Measurements from ENCODE around the gene NOBOX.
"Not testable (repeated sequence)": the region's sequence is repeated elsewhere in the genome, so short reads cannot be mapped to it uniquely, and the experiment has no call there.

The NOBOX gene

DNA sequence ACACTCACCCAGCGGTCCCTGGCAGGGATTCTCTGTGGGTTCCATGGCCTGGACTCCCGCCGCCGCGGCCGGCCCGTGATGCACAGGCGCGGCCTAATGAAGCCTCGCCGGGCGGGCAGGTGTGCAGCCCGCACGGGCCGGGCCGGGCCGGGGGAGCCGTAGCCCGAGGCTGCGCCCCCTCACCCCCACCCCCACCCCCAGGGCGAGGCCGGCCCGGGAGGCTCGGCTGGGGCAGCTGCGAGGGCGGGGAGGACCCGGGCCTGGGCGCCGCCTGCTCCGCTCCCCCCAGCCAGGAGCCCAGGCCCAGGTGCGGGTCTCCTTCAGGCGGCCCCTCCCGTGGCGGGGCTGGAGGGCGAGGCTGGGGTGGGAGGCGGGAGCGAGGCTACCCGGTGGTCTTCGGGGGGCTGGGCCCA lies at the start of gene NOBOX:
Gene NOBOX (minus strand): TSS at position 45 of the 413 bp plus-strand sequence.
- no peak for FAIRE-seq

DNA sequence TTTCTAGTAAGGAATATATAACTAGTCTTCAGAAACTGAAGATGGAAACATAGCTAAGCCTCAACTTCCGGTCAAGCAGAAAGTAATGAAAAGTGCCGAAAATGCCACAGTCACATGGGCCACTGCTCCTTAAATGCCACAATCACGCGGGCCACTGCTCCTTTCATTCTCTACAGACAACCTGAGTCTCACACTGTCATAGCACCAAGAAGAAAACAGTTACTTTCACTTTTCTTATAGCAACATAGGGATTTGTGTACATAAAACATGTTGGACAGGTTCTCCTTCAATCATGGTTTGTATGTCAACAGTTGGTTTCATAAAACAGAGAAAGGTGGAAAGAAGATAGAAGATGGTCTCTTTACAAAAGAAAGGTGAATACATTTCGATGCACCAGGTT lies 48.6 kb upstream of the NOBOX start:
- no peak for FAIRE-seq

DNA sequence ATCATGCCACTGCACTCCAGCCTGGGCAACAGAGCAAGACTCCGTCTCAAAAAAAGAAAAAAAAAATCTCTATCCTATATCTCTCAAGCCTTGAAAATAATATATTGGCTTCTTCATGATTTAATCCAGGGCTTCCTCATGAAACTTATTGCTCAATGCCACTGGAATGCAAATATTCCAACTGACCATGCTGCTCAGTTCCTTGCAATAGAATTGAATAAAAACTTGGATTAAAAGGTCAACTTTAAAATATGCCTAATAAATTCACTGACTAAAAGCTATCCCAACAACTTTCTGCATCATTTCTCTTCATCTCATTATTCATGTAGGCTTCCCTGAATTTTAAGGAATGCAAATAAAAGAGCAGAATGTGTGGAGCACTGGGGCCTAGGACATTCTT lies 42.1 kb upstream of the NOBOX start:
- no peak for FAIRE-seq

- no peak for FAIRE-seq
These were observed 36.3 kb upstream of the NOBOX start for GRCh38 chr7:144439717-144440205.

DNA sequence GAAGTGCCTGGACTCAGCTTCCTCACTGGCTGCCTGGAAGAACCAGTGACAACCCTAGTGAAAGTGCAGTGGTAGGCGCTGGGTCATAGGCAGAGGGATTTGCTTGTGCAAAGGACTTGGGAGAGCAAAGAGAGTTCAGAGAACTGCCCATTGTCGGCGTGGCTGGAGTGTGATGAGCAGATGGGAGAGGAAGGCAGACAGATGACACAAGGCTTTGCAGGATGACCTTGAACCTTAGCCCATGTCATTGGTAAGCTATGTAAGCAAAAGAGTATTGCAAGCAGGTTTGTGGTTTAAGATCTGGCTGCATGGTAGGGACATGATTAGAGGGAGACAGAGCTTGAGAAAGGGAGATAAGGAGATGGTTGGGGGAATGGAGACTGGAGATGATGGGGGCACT lies 35.3 kb upstream of the NOBOX start:
- no peak for FAIRE-seq

GRCh38 chr7:144437370-144438191 lies 34.1 kb upstream of the NOBOX start:
- FAIRE-seq: no peak

DNA sequence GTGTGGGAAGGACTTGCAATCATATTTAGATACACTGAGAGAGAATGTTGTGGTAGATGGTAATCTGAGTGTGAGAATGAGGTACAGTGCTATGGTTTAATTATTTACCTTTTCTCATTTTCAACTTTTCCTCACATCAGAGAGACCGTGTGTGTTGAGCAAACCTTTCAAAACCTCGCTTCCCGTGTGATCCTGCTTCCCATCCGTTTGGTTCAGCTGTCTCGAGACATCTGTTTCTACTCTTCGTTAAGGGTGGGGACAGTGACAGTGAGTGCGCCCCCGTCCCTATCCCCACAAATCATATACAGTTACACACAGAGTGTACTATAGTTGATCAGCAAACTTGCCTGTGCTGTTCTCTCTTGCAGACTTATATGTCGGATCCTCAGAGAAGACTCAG lies 33.0 kb upstream of the NOBOX start:
- FAIRE-seq: no peak

DNA sequence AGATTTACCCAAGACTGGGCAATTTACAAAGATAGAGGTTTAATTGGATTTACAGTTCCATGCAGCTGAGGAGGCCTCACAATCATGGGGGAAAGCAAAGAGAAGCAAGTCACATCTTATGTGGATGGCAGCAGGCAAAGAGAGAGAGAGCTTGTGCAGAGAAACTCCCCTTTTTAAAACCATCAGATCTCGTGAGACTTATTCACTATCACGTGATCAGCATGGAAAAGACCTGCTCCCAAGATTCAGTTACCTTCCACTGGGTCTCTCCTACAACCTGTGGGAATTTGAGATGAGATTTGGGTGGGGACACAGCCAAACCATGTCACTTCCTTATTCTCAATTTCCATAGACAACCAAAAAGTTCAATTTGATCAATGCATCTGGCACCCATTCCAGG lies 24.9 kb upstream of the NOBOX start:
- FAIRE-seq: no peak

DNA sequence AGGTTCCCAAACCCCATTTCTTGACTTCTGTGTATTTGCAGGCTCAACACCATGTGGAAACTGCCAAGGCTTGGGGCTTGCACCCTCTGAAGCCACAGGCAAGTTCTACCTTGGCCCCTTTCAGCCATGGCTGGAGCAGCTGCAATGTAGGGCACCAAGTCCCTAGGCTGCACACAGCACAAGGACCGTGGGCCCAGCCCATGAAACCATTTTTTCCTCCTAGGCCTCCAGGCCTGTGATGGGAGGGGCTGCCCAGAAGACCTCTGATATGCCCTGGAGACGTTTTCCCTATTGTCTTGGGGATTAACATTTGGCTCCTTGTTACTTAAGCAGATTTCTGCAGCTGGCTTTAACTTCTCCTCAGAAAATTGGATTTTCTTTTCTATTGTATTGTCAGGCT lies 24.0 kb upstream of the NOBOX start:
- not testable (repeated sequence) for FAIRE-seq

DNA sequence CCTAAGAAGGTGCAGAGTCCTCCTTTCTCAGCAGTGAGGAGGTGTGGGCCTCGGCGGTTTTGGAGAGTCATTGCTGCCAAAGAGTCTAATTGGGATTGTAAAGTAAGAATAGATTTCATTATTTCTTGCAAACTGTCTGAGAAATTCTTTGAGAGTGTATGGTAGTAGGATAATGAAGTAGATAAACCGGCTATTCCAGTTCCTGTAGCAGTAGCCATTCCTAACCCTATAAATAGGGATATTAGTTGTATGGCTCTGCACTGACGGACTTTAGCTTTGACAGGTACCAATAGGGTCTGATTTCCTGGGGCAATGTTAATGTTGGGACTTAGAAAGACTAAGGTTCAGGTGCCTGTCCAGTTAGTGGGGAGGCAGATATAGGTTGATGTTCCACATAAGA lies 15.4 kb upstream of the NOBOX start:
- not testable (repeated sequence) for FAIRE-seq

- no peak for FAIRE-seq
These were observed 12.8 kb upstream of the NOBOX start for GRCh38 chr7:144416341-144416740.

- no peak for FAIRE-seq
These were observed 12.4 kb upstream of the NOBOX start for GRCh38 chr7:144415858-144416257.

GRCh38 chr7:144414815-144415214 lies 11.3 kb upstream of the NOBOX start:
- no peak for FAIRE-seq

- no peak for FAIRE-seq
These were observed 6.9 kb upstream of the NOBOX start for GRCh38 chr7:144410441-144410840.

GRCh38 chr7:144408121-144408520 lies 4.6 kb upstream of the NOBOX start:
- FAIRE-seq: no peak

DNA sequence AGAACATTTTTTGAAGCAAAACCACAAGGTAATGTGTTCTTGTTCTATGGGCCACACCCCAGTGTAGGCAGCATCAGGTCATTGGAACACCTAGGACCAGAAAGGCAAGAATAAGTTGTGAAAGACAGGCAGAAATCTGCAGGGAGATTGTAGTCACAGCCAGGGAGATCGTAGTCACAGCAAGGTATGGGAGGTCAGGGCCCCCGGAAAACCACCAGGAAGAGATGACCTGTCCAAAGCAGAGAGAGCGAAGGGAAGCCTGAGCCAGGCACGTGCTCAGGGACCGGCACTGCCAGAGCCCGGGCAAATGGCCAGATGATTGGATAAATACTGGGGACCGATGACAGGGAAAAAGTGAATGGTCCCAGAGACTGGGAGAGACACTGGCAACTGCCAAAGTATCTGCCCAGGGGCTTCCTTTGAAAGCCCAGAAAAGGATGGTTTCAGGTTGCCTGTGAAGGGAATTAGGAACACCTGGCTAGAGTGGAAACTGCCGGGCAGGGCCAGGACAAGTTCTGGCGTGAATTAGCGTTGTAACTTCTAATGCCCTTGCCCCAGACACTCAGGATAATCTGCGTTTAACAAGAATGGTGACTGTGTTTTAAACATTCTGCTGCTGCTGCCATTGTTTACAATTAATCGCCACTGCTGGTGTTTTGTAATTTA lies 3.9 kb upstream of the NOBOX start:
- FAIRE-seq: no peak

- FAIRE-seq: no peak
These were observed 1.5 kb upstream of the NOBOX start for GRCh38 chr7:144404946-144405345.

GRCh38 chr7:144403102-144403501 lies 391 bp downstream of the NOBOX start:
- no peak for FAIRE-seq

DNA sequence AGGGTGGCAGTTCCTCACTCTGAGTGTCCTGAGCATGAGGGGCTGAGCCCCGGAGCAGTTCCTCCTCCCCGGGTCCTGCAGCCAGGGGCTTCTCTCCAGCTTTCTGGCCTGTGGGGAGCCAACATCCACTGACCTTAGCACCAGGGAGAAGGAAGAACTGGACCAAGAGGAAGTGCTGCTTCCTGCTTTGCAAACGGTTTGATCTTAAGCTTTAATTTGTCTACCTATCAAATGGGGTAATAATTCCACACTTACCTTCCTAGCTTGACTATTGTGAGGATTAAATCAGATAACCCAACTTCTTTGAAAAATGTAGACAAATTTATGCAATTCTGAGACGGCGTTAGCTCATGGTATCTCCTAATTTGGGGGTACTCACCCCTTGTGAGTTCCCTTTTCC lies 2.0 kb downstream of the NOBOX start:
- no peak for FAIRE-seq

GRCh38 chr7:144399946-144400345 lies 3.5 kb downstream of the NOBOX start:
- no peak for FAIRE-seq

DNA sequence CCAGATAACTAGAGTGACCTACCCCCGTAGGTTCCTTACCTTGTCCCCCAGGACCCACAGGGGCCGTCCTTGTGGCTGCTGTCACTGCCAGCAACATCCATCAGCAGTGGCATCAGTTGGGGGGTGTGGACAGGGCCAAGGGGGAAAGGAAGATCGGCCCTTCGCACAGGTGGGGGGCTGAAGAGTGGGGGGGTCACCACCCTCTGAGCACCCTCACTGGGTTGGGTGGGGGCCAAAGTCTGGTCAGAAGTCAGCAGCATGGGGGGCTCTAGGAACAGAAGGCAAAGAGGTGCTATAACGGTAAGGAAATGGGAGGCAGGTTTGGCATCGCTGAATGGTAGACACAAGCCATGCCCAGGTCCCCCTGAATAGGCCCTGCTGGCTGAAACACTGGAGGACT lies 4.6 kb downstream of the NOBOX start:
- no peak for FAIRE-seq

GRCh38 chr7:144398291-144398690 lies 5.2 kb downstream of the NOBOX start:
- FAIRE-seq: no peak

- no peak for FAIRE-seq
These were observed 6.4 kb downstream of the NOBOX start for GRCh38 chr7:144397086-144397485.

GRCh38 chr7:144391823-144392255 lies 11.7 kb downstream of the NOBOX start:
- no peak for FAIRE-seq
